NCI-H748 (cell line): ENCODE results near the gene SCAND1.
A peak's percentile ranks its signal among the peaks of the same experiment; 100 is the strongest.
"Not testable (repeated sequence)": the region's sequence is repeated elsewhere in the genome, so short reads cannot be mapped to it uniquely, and the experiment has no call there.

ENCODE experiments used
- DNase-seq: peaks from one replicate; lab custom pipeline; 2025; ENCODE audit not compliant: unreplicated experiment; lab: John Stamatoyannopoulos, UW

SCAND1 gene

GRCh38 chr20:35954200-35954906 lies at the start of gene SCAND1:
Gene SCAND1, minus strand, starts transcription at chr20:35954502. Its CDS starts 218 bp downstream, at chr20:35954284.
- DNase-seq: peak; percentile 98

GRCh38 chr20:36004045-36004444 lies 49.7 kb upstream of the SCAND1 start:
- DNase-seq: no peak

- DNase-seq: no peak
These were observed 48.6 kb upstream of the SCAND1 start for GRCh38 chr20:36002855-36003254.

GRCh38 chr20:36001331-36001730 lies 47.0 kb upstream of the SCAND1 start:
- DNase-seq: not testable (repeated sequence)

- not testable (repeated sequence) for DNase-seq
These were observed 42.2 kb upstream of the SCAND1 start for GRCh38 chr20:35996492-35996891.

- peak; percentile 85 for DNase-seq
These were observed 40.7 kb upstream of the SCAND1 start for GRCh38 chr20:35994994-35995453.

GRCh38 chr20:35992713-35993335 lies 38.5 kb upstream of the SCAND1 start:
- DNase-seq: peak; percentile 62

GRCh38 chr20:35991142-35991771 lies 37.0 kb upstream of the SCAND1 start:
- DNase-seq: no peak

- DNase-seq: no peak
These were observed 34.7 kb upstream of the SCAND1 start for GRCh38 chr20:35988910-35989463.

- no peak for DNase-seq
These were observed 31.5 kb upstream of the SCAND1 start for GRCh38 chr20:35985806-35986205.

GRCh38 chr20:35984382-35984781 lies 30.1 kb upstream of the SCAND1 start:
- DNase-seq: no peak

- DNase-seq: no peak
These were observed 27.7 kb upstream of the SCAND1 start for GRCh38 chr20:35981969-35982368.

GRCh38 chr20:35979544-35979943 lies 25.2 kb upstream of the SCAND1 start:
- no peak for DNase-seq

GRCh38 chr20:35978041-35978513 lies 23.8 kb upstream of the SCAND1 start:
- DNase-seq: no peak

- no peak for DNase-seq
These were observed 21.5 kb upstream of the SCAND1 start for GRCh38 chr20:35975576-35976373.

- no peak for DNase-seq
These were observed 20.0 kb upstream of the SCAND1 start for GRCh38 chr20:35974256-35974655.

GRCh38 chr20:35972462-35972861 lies 18.2 kb upstream of the SCAND1 start:
- peak; percentile 51 for DNase-seq

GRCh38 chr20:35971981-35972380 lies 17.7 kb upstream of the SCAND1 start:
- DNase-seq: no peak

GRCh38 chr20:35968930-35969329 lies 14.6 kb upstream of the SCAND1 start:
- DNase-seq: no peak

- no peak for DNase-seq
These were observed 13.8 kb upstream of the SCAND1 start, which contains the start of gene CNBD2 for GRCh38 chr20:35967979-35968640. Gene CNBD2, plus strand, starts transcription at chr20:35968590. Its CDS starts 173 bp downstream, at chr20:35968763.
